ENCODE results near the gene GABRD. TPM values are rescaled to one million over a fixed set of nuclear protein-coding genes. Genes with fewer than 3 reads are reported as not detected.

GABRD gene
- total and polyA plus RNA-seq, 2 donors from 2014 or later = 0.63 to 1.1 TPM

GRCh38 chr1:2027961-2028583 is 8.9 kb downstream of the GABRD start:
- DNase-seq (no peak), FAIRE-seq (no peak)
- no peak overlapping the region for H3K9ac ChIP-seq (ENCODE audit: low read length in 3 of 3)
- no peaks in the 10 kb centered on the region for H3K36me3 ChIP-seq (ENCODE audit: control insufficient read depth in 2 of 3, insufficient read depth in 3 of 3, low read length in 3 of 3)
- no peak overlapping the region for H3K27ac ChIP-seq (ENCODE audit: low read depth in 2 of 2, low read length in 2 of 2)
- no peak overlapping the region for H3K4me3 ChIP-seq (ENCODE audit: low read length in 3 of 3)
- intact Hi-C loops (cut with DNase I) = no loop called here
- H3K27me3 ChIP-seq (ENCODE audit: control insufficient read depth, insufficient read depth, low read length) = no peaks in the 10 kb centered on the region
- no peaks in the 10 kb centered on the region for H3K9me3 ChIP-seq (ENCODE audit: control insufficient read depth in 2 of 3, insufficient read depth in 1 of 3, low read length in 3 of 3)
- TF ChIP-seq CTCF (IDR thresholded peaks at IDR 0.05; ENCODE audit: borderline replicate concordance, extremely low read depth, insufficient read depth) = no peak
- peaks cover 0 to 10% (median 0%) of the 10 kb centered on the region in 3 donors for H3K4me1 ChIP-seq (ENCODE audit: control insufficient read depth in 2 of 3, insufficient read depth in 2 of 3, low read depth in 1 of 3, low read length in 3 of 3)

- FAIRE-seq (no peak), DNase-seq (no peak)
- Histone ChIP-seq H3K4me1 (ENCODE audit: control insufficient read depth in 2 of 3, insufficient read depth in 2 of 3, low read depth in 1 of 3, low read length in 3 of 3) (peaks cover 0 to 10% (median 0%) of the 10 kb centered on the region in 3 donors), H3K27me3 (ENCODE audit: control insufficient read depth, insufficient read depth, low read length) (no peaks in the 10 kb centered on the region), H3K36me3 (ENCODE audit: control insufficient read depth in 2 of 3, insufficient read depth in 3 of 3, low read length in 3 of 3) (no peaks in the 10 kb centered on the region), H3K27ac (ENCODE audit: low read depth in 2 of 2, low read length in 2 of 2) (no peak overlapping the region), H3K9me3 (ENCODE audit: control insufficient read depth in 2 of 3, insufficient read depth in 1 of 3, low read length in 3 of 3) (no peaks in the 10 kb centered on the region), H3K4me3 (ENCODE audit: low read length in 3 of 3) (no peak overlapping the region), H3K9ac (ENCODE audit: low read length in 3 of 3) (no peak overlapping the region)
- intact Hi-C loops (cut with DNase I) = no loop called here
- TF ChIP-seq CTCF (IDR thresholded peaks at IDR 0.05; ENCODE audit: borderline replicate concordance, extremely low read depth, insufficient read depth) = no peak
Measured at GRCh38 chr1:2028870-2029560, 9.9 kb downstream of the GABRD start.

- DNase-seq (no peak), FAIRE-seq (no peak)
- no peak overlapping the region for H3K27ac ChIP-seq (ENCODE audit: low read depth in 2 of 2, low read length in 2 of 2)
- no peaks in the 10 kb centered on the region for H3K27me3 ChIP-seq (ENCODE audit: control insufficient read depth, insufficient read depth, low read length)
- peaks cover 0 to 10% (median 0%) of the 10 kb centered on the region in 3 donors for H3K4me1 ChIP-seq (ENCODE audit: control insufficient read depth in 2 of 3, insufficient read depth in 2 of 3, low read depth in 1 of 3, low read length in 3 of 3)
- H3K9ac ChIP-seq (ENCODE audit: low read length in 3 of 3) = no peak overlapping the region
- TF ChIP-seq CTCF (IDR thresholded peaks at IDR 0.05; ENCODE audit: borderline replicate concordance, extremely low read depth, insufficient read depth) = no peak
- H3K9me3 ChIP-seq (ENCODE audit: control insufficient read depth in 2 of 3, insufficient read depth in 1 of 3, low read length in 3 of 3) = no peaks in the 10 kb centered on the region
- no peak overlapping the region for H3K4me3 ChIP-seq (ENCODE audit: low read length in 3 of 3)
- intact Hi-C loops (cut with DNase I) = no loop called here
- H3K36me3 ChIP-seq (ENCODE audit: control insufficient read depth in 2 of 3, insufficient read depth in 3 of 3, low read length in 3 of 3) = no peaks in the 10 kb centered on the region
Measured at GRCh38 chr1:2029561-2029960, 10.4 kb downstream of the GABRD start.
